Muscle of leg (tissue), 11 donors: Measurements from ENCODE around the gene OR5H14. TPM values are rescaled to one million over a fixed set of nuclear protein-coding genes. Genes with fewer than 3 reads are reported as not detected.
"Not testable (repeated sequence)": the region's sequence is repeated elsewhere in the genome, so short reads cannot be mapped to it uniquely, and the experiment has no call there.

Experiments
- DNase-seq: peaks from one replicate; pipeline ENCODE4 v3.0.0; 2013
- H3K27ac ChIP-seq: one replicate; pipeline ENCODE4 v1.5.1; 2013; ENCODE audit warnings: mild to moderate bottlenecking, low read length, control low read depth
- H3K27me3 ChIP-seq: one replicate; pipeline ENCODE4 v1.6.1; 2013; ENCODE audit warnings: low read length; ENCODE audit not compliant: control insufficient read depth, insufficient read depth
- H3K36me3 ChIP-seq: one replicate; pipeline ENCODE4 v1.6.1; 2013; ENCODE audit warnings: low read length; ENCODE audit not compliant: control insufficient read depth, insufficient read depth
- H3K4me1 ChIP-seq: one replicate; pipeline ENCODE4 v1.6.1; 2013; ENCODE audit warnings: low read length; ENCODE audit not compliant: control insufficient read depth, insufficient read depth
- H3K4me3 ChIP-seq: one replicate; pipeline ENCODE4 v1.5.1; 2013; ENCODE audit warnings: low read length, control low read depth
- H3K9me3 ChIP-seq: replicated peaks from 2 replicates; pipeline ENCODE4 v1.6.1; 2013; ENCODE audit warnings: low read depth, low read length; ENCODE audit not compliant: control insufficient read depth
- WGBS: methylation state at CpG from one replicate; pipeline ENCODE4 v1.1.5; 2013; ENCODE audit warnings: missing lambda C conversion rate; ENCODE audit not compliant: insufficient coverage; 5-methylcytosine and 5-hydroxymethylcytosine counted together
- polyA plus RNA-seq, 8 donors: library from polyadenylated mRNA; unstranded; fragments of 120-200 nt; gene quantifications; one replicate each; pipeline versions ENCODE4 v1.2.1 to v1.2.3, GENCODE V29; 2013; ENCODE audit warnings: inconsistent platforms in 1 of 8, low replicate concordance in 1 of 8; ENCODE audit not compliant: insufficient read length in 8 of 8, insufficient read depth in 1 of 8
- total RNA-seq: library from RNA; stranded (reverse); fragments of 120-200 nt; gene quantifications from one replicate; pipeline ENCODE4 v1.2.4, GENCODE V29; 2013

The OR5H14 gene
- total and polyA plus RNA-seq, 9 donors, result 0.03 TPM; not detected in 8

- Histone ChIP-seq H3K4me3 (no peak overlapping the region), H3K27me3 (no peaks in the 10 kb centered on the region), H3K9me3 (no peaks in the 10 kb centered on the region), H3K36me3 (no peaks in the 10 kb centered on the region), H3K27ac (no peak overlapping the region), H3K4me1 (no peaks in the 10 kb centered on the region)
- DNase-seq, result no peak
Observed at GRCh38 chr3:98140531-98140930, 6.7 kb upstream of the OR5H14 start.

- no peak for DNase-seq
- no CpG with 5 or more reads among the region's 3 CpGs for whole genome bisulfite sequencing
- Histone ChIP-seq H3K27ac (no peak overlapping the region), H3K36me3 (no peaks in the 10 kb centered on the region), H3K4me3 (no peak overlapping the region), H3K9me3 (no peaks in the 10 kb centered on the region), H3K27me3 (no peaks in the 10 kb centered on the region), H3K4me1 (no peaks in the 10 kb centered on the region)
Observed at GRCh38 chr3:98148751-98149150, 1.5 kb downstream of the OR5H14 start.

DNA sequence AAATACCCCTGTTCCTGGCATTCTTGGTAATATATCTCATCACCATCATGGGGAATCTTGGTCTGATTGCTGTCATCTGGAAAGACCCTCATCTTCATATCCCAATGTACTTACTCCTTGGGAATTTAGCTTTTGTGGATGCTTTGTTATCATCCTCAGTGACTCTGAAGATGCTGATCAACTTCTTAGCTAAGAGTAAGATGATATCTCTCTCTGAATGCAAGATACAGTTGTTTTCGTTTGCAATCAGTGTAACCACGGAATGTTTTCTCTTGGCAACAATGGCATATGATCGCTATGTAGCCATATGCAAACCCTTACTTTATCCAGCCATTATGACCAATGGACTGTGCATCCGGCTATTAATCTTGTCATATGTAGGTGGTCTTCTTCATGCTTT lies 2.2 kb downstream of the OR5H14 start:
- 83% methylated on average over 1 of the region's 4 CpGs for WGBS
- H3K27ac ChIP-seq, H3K9me3 ChIP-seq, DNase-seq, H3K27me3 ChIP-seq, H3K4me3 ChIP-seq, H3K36me3 ChIP-seq, H3K4me1 ChIP-seq: not testable (repeated sequence)

DNA sequence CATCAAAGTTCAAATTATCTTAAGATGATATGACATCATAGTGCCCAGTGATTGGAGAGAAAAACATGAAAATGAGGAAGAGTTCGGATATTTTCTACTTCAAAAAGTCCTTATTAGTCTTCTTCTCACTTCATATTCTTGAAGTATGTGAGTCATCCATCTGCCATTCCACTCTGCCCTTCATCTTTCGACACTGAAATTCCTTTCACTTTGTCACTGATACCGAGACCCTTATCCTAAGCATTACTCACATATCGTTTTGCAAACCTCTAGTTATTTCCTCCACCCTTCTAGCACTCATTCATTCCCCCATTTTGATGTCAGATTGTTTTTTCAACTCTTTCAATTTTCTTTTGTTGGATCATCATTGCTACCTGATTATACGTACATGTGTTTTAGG lies 4.0 kb downstream of the OR5H14 start:
- 83% methylated on average over 2 of the region's 5 CpGs for WGBS
- Histone ChIP-seq H3K9me3 (no peaks in the 10 kb centered on the region), H3K4me3 (no peak overlapping the region), H3K27ac (no peak overlapping the region), H3K27me3 (no peaks in the 10 kb centered on the region), H3K36me3 (no peaks in the 10 kb centered on the region), H3K4me1 (no peaks in the 10 kb centered on the region)
- DNase-seq, result no peak

DNA sequence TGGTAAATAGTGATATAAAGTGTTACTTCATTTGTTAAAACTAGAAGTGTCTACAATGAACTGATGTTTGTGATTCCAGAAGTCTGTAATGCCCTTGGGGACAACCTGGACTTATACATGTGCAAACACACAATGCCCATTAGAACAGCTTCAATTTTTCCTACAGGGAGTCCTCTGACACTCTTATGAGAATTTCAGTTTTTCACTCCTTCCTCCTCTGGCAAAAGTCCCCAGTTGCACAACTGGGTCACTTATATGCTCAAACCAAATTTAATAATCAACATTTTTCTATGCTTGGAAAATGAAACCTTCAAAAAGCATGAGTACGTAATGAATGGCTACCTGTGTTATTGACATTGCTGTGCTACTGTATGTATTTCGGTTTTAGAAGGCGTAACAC lies 19.1 kb downstream of the OR5H14 start, which contains the start of gene OR5H15:
OR5H15 (plus strand) TSS at position 301 of the 400 bp plus-strand sequence. CDS start 2,004 bp downstream, outside the sequence.
- Histone ChIP-seq H3K4me3 (no peak within 1 kb of the TSS), H3K9me3 (no peaks in the 10 kb centered on the region), H3K27me3 (no peaks in the 10 kb centered on the region), H3K4me1 (no peaks in the 10 kb centered on the region), H3K27ac (no peak within 1 kb of the TSS), H3K36me3 (no peaks in the 10 kb centered on the region)
- WGBS, result no CpG with 5 or more reads among the region's 3 CpGs
- DNase-seq, result no peak

DNA sequence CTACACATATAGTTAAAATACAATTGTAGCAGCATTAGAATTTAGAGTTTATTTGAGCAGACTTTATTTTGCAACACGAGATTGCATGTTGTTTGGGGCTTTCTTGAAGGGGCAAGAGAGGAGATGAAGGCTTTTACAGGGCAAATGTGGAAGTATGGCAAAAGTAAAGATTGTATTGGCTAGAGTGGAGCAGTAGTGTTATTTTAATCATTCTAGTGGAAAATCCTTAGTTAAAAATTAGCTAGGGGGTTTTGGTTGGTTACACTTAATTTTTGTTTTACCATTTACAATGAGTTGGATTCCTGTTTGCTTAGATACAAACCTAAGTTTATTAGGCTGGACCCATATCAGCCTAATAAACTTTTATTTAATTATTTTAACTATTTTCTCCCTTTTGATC lies 23.8 kb downstream of the OR5H14 start:
- Histone ChIP-seq H3K27me3 (no peaks in the 10 kb centered on the region), H3K9me3 (no peaks in the 10 kb centered on the region), H3K36me3 (no peaks in the 10 kb centered on the region), H3K4me1 (no peaks in the 10 kb centered on the region), H3K4me3 (no peak overlapping the region), H3K27ac (no peak overlapping the region)
- 86% methylated on average over 1 of the region's 1 CpG for WGBS
- no peak for DNase-seq

GRCh38 chr3:98172621-98173020 lies 25.3 kb downstream of the OR5H14 start:
- DNase-seq, result no peak

DNA sequence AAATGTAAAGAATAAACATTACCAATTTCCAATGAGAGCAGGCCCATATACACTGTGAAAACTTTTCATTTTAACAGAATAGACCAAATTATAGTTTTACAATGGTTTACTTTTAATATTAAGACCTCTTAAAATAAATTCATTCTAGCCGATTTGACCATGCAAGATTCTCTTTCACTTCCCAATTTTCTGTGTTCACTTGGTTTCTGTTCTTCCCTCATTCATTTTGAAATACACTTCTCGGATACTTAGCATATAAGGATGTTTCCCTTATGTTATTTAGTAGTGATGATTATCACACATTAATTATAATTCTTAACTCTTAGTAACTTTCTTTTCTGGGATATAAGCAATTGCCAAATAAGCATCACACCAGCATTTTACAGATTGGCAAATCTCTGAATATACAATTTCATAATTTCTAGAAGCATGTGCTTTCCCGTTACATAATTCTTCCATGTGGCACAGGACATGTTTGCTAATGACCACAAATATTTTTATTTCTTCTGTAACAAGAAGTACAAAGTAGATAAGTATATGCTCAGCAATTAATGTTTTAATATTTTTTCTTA lies 33.1 kb downstream of the OR5H14 start:
- WGBS, result no CpG with 5 or more reads among the region's 3 CpGs

More at GRCh38 chr3:98172621-98173020, 25.3 kb downstream of the OR5H14 start:
- H3K27ac ChIP-seq, result no peak overlapping the region
- H3K4me3 ChIP-seq, result no peak overlapping the region
- no peaks in the 10 kb centered on the region for H3K4me1 ChIP-seq
- no peaks in the 10 kb centered on the region for H3K9me3 ChIP-seq
- no peaks in the 10 kb centered on the region for H3K36me3 ChIP-seq
- WGBS, result 86% methylated on average over 3 of the region's 7 CpGs
- no peaks in the 10 kb centered on the region for H3K27me3 ChIP-seq

GRCh38 chr3:98182196-98182595 lies 34.9 kb downstream of the OR5H14 start:
- DNase-seq, result no peak
- no peaks in the 10 kb centered on the region for H3K4me1 ChIP-seq
- H3K27ac ChIP-seq, result no peak overlapping the region
- no peaks in the 10 kb centered on the region for H3K36me3 ChIP-seq
- H3K27me3 ChIP-seq, result no peaks in the 10 kb centered on the region
- H3K9me3 ChIP-seq, result no peaks in the 10 kb centered on the region
- no peak overlapping the region for H3K4me3 ChIP-seq

More for the DNA sequence above, 33.1 kb downstream of the OR5H14 start:
- Histone ChIP-seq H3K4me3 (no peak overlapping the region), H3K27ac (no peak overlapping the region), H3K4me1 (no peaks in the 10 kb centered on the region), H3K27me3 (no peaks in the 10 kb centered on the region), H3K9me3 (no peaks in the 10 kb centered on the region), H3K36me3 (no peaks in the 10 kb centered on the region)
- DNase-seq, result no peak

- DNase-seq, result peak; percentile 5
- Histone ChIP-seq H3K4me3 (no peak overlapping the region), H3K4me1 (no peaks in the 10 kb centered on the region), H3K27me3 (no peaks in the 10 kb centered on the region), H3K9me3 (no peaks in the 10 kb centered on the region), H3K27ac (no peak overlapping the region), H3K36me3 (no peaks in the 10 kb centered on the region)
Observed at GRCh38 chr3:98185180-98185579, 37.9 kb downstream of the OR5H14 start.

- DNase-seq, result peak; percentile 2
- H3K4me3 ChIP-seq, result no peak overlapping the region
Observed at GRCh38 chr3:98188545-98188944, 41.3 kb downstream of the OR5H14 start.

More at GRCh38 chr3:98188545-98188944, 41.3 kb downstream of the OR5H14 start:
- no peaks in the 10 kb centered on the region for H3K9me3 ChIP-seq
- no peaks in the 10 kb centered on the region for H3K36me3 ChIP-seq
- no peak overlapping the region for H3K27ac ChIP-seq
- no peaks in the 10 kb centered on the region for H3K27me3 ChIP-seq
- 10% methylated on average over 2 of the region's 3 CpGs for WGBS
- H3K4me1 ChIP-seq, result no peaks in the 10 kb centered on the region
